GM19238 (cell line): ENCODE measurements around the gene XPOT.

Experiments
- DNase-seq: peaks from one replicate; pipeline ENCODE4 v3.0.0; 2011; ENCODE audit warnings: low spot score; ENCODE audit not compliant: insufficient read length

Gene XPOT

GRCh38 chr12:64461634-64462414 lies 57.6 kb downstream of the XPOT start:
- DNase-seq = no peak

DNA sequence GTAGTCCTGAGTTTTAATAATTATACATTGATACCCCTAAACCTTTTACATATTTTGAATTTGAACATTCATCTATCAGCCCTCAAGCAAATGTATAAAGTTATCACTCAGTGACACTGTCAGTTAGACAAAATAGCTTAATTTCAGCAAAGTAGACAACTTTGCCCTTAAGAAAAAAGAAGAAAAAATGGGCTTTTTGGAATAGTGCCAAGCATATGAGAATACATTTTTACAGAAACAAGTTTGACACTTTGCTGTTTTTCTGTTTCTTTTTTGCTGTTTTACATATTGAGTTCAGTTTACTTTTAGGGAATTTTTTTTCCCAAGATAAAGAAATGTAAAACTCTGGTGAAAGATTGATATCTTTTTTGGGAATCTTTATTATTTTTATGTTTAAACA lies 62.0 kb downstream of the XPOT start:
- DNase-seq = no peak

DNA sequence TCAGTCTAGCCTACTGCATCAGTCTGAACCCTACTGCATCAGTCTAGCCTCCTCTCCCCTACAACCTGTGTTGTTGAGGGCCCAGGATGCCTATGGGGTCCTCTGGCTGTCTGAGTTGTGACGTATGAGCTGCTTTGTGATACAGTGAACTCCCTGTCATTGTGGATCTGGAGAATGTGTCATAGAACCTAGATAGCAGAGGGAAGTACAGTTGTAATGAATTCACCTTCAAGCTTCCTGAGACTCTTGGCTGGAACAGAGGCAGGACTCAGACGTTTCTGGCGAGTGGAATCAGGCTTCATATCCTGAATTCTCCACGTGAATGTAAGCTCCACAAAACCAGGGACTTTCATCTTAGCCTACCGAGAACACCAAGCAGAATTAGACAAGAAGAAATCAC lies 64.8 kb downstream of the XPOT start:
- no peak for DNase-seq

DNA sequence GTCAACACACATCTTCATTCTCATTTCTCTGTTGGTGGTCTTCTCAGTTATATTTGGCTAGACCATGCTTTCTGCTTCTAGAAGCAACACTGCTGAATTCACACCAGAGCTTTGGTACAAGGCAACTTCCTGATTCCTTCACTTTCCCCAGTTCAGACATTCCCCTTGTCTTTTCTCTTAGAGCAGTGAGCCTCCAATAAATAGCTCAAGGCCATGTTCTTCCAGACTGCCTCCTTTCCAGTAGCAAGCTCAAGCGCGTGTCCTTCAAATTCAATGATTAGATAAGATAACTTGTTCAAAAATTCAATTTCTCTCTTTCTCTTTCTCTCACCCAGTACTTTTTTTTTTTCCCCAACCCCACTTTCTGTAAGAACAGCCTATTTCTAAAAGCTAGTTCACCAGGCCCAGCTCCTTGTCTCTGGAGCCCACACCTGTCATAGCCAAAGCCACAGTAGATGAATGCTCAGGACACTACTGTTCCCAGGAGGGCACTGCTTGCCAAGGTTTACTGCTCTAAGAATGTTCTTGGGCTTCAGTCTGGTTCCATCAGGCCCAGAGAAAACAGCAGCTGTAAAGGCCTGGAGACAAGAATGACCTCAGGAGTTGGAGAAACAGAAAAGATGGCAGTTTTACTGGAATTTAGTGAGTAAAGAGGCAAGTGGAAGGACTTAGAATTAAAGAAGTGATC lies 65.4 kb downstream of the XPOT start:
- DNase-seq = no peak

- DNase-seq = no peak
Observed at GRCh38 chr12:64470495-64470894, 66.3 kb downstream of the XPOT start.

DNA sequence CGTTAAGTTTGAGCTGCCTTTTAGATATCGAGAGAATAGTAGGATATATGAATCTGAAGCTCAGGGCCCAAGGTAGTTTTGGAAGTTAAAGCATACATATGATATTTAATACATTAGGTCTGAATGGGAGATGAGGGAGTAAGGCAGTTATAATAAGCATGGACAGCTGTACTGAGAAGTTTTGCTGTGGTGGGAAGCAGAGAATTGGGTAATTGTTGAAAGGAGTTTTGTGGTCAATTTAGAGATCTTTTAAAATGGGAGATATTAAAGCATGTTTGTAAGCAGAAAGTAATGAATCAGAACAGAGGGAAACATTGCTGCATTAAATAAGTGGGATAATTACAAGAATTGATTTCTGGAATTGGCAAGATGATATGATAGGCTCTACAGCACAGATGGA lies 69.0 kb downstream of the XPOT start:
- no peak for DNase-seq

GRCh38 chr12:64475518-64475917 lies 71.3 kb downstream of the XPOT start:
- no peak for DNase-seq

- no peak for DNase-seq
Observed at GRCh38 chr12:64476844-64477243, 72.7 kb downstream of the XPOT start.

- DNase-seq = no peak
Observed at GRCh38 chr12:64478661-64479060, 74.5 kb downstream of the XPOT start.

- no peak for DNase-seq
Observed at GRCh38 chr12:64480148-64480547, 76.0 kb downstream of the XPOT start.

DNA sequence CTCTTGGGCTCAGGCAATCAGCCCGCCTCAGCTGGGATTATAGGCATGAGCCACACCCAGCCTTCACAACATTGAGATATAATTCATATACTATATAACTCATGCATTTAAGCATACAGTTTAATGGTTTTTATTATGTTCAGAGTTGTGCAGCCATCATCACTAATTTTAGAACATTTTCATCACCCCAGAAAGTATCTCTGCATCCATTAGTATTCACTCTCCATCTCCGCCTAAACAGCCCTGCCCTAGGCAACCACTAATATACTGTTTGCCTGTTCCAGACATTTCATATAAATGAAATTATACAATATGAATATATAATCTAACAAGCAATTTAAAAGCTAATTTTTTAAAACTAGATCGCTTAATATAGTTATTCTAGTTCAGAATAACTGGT lies 82.5 kb downstream of the XPOT start:
- DNase-seq = no peak

DNA sequence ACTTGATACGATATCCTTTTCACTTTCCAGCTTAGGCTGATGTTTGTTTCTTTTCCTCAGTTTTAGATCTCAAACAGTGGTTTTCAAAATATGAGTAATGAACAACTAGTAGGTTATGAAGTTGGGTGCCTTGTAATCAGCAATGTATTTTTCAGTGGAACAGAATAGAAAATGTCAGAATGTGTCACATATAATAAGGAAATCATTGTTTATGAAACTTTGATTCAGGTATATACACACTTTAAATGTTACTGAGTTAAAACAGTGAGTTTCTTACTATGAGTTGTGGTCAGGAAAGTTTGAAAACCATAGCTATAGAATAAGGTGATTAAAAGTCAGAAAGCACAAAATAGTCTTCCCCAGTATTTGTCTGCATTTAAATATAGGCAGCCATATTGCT lies 87.5 kb downstream of the XPOT start:
- no peak for DNase-seq

DNA sequence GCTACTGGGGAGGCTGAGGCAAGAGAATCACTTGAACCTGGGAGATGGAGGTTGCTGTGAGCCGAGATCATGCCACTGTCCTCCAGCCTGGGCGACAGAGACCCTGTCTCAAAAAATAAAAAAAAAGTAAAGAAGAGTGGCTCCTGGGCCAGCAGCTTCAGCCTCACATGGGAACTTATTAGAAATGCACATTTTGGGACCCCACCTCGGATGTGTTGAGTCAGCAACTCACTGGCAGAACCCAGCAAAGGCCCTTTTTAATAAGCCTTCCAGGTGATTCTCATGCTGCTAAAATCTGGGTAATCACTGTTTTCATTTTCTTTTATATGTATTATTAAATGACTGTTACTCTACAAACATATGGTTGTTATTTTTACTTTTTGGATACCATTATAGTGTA lies 89.3 kb downstream of the XPOT start:
- DNase-seq = no peak

DNA sequence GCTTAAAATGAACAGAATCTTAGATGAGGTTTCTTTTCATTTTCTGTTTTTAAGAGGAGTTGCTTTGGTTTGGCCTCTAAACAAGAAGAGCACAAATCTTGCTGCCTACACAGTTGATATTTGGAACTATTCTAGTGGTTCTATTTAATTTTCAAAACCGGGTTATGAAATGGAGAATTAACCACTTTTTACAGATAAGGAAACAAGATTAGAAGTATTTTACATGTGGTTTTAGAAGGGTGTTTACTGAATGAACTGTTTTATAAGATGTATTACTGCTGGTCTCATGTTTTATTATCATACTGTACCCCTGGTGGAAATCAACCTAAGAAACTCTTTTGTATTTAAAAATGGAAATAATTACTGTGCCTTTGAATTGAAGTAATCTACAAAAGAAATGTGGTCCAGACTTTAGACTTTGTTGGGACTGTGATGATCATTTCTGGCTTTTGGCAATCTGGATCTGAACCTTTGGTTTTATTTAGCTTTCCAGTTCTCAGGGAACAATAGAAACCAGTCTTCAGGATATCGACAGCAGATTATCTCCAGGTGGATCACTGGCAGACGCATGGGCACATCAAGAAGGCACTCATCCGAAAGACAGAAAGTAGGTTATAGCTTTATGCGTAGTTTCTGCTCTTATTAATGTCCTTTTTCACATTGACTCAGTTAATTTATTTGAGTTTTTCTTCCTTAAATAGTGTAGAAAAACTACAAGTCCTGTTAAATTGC lies 91.0 kb downstream of the XPOT start:
- no peak for DNase-seq

DNA sequence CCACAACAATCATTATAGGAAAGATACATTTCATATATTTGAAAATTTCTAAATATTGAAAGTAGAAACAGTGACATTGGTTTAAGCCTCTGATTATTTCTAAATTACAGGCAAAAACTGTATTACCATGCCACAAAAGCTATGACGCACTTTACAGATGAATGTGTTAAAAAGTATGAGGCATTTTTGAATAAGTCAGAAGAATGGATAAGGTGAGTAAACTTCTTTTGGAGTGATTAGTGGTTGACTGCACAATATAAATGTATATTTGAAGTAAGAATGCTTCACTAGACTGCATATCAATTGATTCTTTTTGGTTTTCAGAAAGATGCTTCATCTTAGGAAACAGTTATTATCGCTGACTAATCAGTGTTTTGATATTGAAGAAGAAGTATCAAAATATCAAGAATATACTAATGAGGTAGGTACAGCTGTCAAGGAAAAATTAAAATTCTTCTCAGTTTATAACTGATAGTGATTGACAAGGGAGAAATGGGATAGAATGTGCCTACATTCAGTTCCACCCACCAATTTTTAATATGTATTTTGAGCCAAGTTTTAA lies 92.7 kb downstream of the XPOT start:
- DNase-seq = no peak

DNA sequence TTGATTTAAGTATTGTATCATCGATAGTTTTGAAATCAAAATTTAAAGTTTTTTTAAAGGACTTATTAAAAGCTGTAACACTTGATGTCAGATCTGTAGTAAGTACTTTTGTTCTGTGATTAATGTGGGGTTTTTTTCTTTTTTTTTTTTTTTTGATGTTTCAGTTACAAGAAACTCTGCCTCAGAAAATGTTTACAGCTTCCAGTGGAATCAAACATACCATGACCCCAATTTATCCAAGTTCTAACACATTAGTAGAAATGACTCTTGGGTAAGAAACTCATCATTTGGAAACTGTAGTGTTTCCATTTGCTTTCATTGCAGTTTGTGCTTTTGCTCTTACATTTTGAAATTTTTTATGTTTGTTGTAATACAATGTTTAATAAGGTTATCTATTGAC lies 93.3 kb downstream of the XPOT start:
- no peak for DNase-seq

DNA sequence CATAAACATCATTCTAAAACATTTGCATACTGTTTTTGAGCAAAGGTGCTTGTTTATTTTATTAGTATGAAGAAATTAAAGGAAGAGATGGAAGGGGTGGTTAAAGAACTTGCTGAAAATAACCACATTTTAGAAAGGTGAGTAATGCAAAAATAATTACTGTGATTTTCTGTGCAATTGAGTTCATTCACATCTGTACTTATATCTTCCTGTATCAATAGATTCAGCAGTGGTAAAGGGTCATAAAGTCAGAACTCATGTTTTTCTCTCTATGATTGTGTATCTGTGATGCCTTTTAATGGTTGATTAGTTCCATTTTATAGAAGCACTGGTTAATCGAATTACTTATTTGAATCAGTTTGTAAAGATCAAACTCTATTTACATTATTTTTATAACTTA lies 93.7 kb downstream of the XPOT start:
- no peak for DNase-seq

GRCh38 chr12:64500394-64500793 lies 96.2 kb downstream of the XPOT start:
- DNase-seq = no peak
